IMR-90 (cell line): ENCODE data around the gene MAP1LC3B2. TPM values are rescaled to one million over a fixed set of nuclear protein-coding genes. Genes with fewer than 3 reads are reported as not detected.

Source experiments
- ATAC-seq: fragments of 200-7000 bp; cut with Tn5 transposase; 2 replicates; pipeline ENCODE4 v1.9.1; 2020; ENCODE audit warnings: low read depth, mild to moderate bottlenecking, moderate library complexity
- BruUV-seq: library from RNA; stranded (reverse); fragments of 400-500 nt; replicated peaks from 2 replicates; lab custom pipeline; 2021; lab: Mats Ljungman, UMichigan
- CTCF ChIA-PET: fragments of 300-600 bp; formaldehyde crosslinking; extraction: SDS; loops from one replicate; lab custom pipeline; 2021; ENCODE audit warnings: antibody characterized with exemption; lab: Yijun Ruan, JAX
- POLR2A ChIA-PET: fragments of 300-600 bp; sonication (Branson Sonifier 250); formaldehyde crosslinking; loops from one replicate; lab custom pipeline; 2022; ENCODE audit warnings: antibody characterized with exemption; ENCODE audit not compliant: unreplicated experiment; lab: Charles Lee
- DNase-seq: peaks from one replicate; pipeline ENCODE4 v3.0.0; 2013
- H2AFZ ChIP-seq: replicated peaks from 2 replicates; pipeline ENCODE3; 2013; ENCODE audit warnings: low read length, mild to moderate bottlenecking; ENCODE audit not compliant: poor library complexity
- H2AK5ac ChIP-seq: 2 replicates; pipeline ENCODE4 v1.6.1; 2013; ENCODE audit warnings: low read depth, low read length, inconsistent platforms
- H2AK9ac ChIP-seq: replicated peaks from 2 replicates; pipeline ENCODE3; 2013; ENCODE audit warnings: mild to moderate bottlenecking, low read depth, low read length, moderate library complexity; ENCODE audit not compliant: poor library complexity
- H2BK120ac ChIP-seq: 2 replicates; pipeline ENCODE4 v1.6.1; 2013; ENCODE audit warnings: low read depth, low read length, inconsistent platforms
- H2BK15ac ChIP-seq: 3 replicates; pipeline ENCODE4 v1.6.1; 2013; ENCODE audit warnings: low read depth, low read length, inconsistent platforms
- H2BK20ac ChIP-seq: 2 replicates; pipeline ENCODE4 v1.6.1; 2013; ENCODE audit warnings: low read depth, mild to moderate bottlenecking, inconsistent platforms, low read length, moderate library complexity
- H2BK5ac ChIP-seq: 2 replicates; pipeline ENCODE4 v1.6.1; 2013; ENCODE audit warnings: mild to moderate bottlenecking, low read depth, low read length, inconsistent platforms; ENCODE audit not compliant: poor library complexity, severe bottlenecking
- H3K14ac ChIP-seq: replicated peaks from 2 replicates; pipeline ENCODE4 v1.6.1; 2013; ENCODE audit warnings: low read depth, low read length, inconsistent platforms
- H3K18ac ChIP-seq: 2 replicates; pipeline ENCODE4 v1.6.1; 2013; ENCODE audit warnings: low read depth, low read length, control low read depth
- H3K23ac ChIP-seq: 2 replicates; pipeline ENCODE4 v1.6.1; 2013; ENCODE audit warnings: low read depth, low read length, inconsistent platforms
- H3K27ac ChIP-seq: 2 replicates; pipeline ENCODE4 v1.5.1; 2013; ENCODE audit warnings: mild to moderate bottlenecking, control low read depth, low read length; ENCODE audit not compliant: insufficient read depth
- H3K27me3 ChIP-seq: 2 replicates; pipeline ENCODE4 v1.6.1; 2013; ENCODE audit warnings: low read length; ENCODE audit not compliant: control insufficient read depth, insufficient read depth
- H3K36me3 ChIP-seq: 2 replicates; pipeline ENCODE4 v1.6.1; 2013; ENCODE audit warnings: low read length, mixed read lengths; ENCODE audit not compliant: control insufficient read depth, insufficient read depth
- H3K4ac ChIP-seq: 2 replicates; pipeline ENCODE4 v1.6.1; 2013; ENCODE audit warnings: low read depth, low read length, inconsistent platforms
- H3K4me1 ChIP-seq: 2 replicates; pipeline ENCODE4 v1.6.1; 2013; ENCODE audit warnings: low read length, mixed read lengths; ENCODE audit not compliant: control insufficient read depth, insufficient read depth
- H3K4me2 ChIP-seq: 2 replicates; pipeline ENCODE4 v1.6.1; 2013; ENCODE audit warnings: low read depth, mild to moderate bottlenecking, control low read depth, low read length, moderate library complexity
- H3K4me3 ChIP-seq: 2 replicates; pipeline ENCODE4 v1.5.1; 2013; ENCODE audit warnings: low read depth, mild to moderate bottlenecking, control low read depth, low read length, moderate library complexity; ENCODE audit not compliant: insufficient read depth
- H3K56ac ChIP-seq: 2 replicates; pipeline ENCODE4 v1.6.1; 2013; ENCODE audit warnings: low read length, inconsistent platforms; ENCODE audit not compliant: insufficient read depth; ENCODE audit errors: extremely low read depth
- H3K79me1 ChIP-seq, 2 experiments: 2 replicates each; pipeline ENCODE4 v1.6.1; 2013; ENCODE audit warnings: low read length in 2 of 2, inconsistent platforms in 1 of 2, low read depth in 1 of 2
- H3K9ac ChIP-seq: 2 replicates; pipeline ENCODE4 v1.6.1; 2013; ENCODE audit warnings: low read depth, low read length, control low read depth
- H3K9me1 ChIP-seq: 2 replicates; pipeline ENCODE4 v1.6.1; 2013; ENCODE audit warnings: low read length, inconsistent platforms; ENCODE audit not compliant: insufficient read depth
- H3K9me3 ChIP-seq: 2 replicates; pipeline ENCODE4 v1.6.1; 2013; ENCODE audit warnings: low read length; ENCODE audit not compliant: control insufficient read depth, insufficient read depth
- H4K20me1 ChIP-seq: 2 replicates; pipeline ENCODE4 v1.6.1; 2013; ENCODE audit warnings: low read length, inconsistent platforms; ENCODE audit not compliant: insufficient read depth
- H4K5ac ChIP-seq: 2 replicates; pipeline ENCODE4 v1.6.1; 2013; ENCODE audit warnings: mild to moderate bottlenecking, low read depth, low read length, control low read depth
- H4K8ac ChIP-seq, 2 experiments: 2 replicates each; pipeline ENCODE4 v1.6.1; 2013; ENCODE audit warnings: low read depth in 2 of 2, low read length in 2 of 2, control low read depth in 1 of 2, inconsistent platforms in 1 of 2
- H4K91ac ChIP-seq: 2 replicates; pipeline ENCODE4 v1.6.1; 2013; ENCODE audit warnings: low read depth, low read length, inconsistent platforms; ENCODE audit not compliant: insufficient read depth
- BHLHE40 ChIP-seq: fragments of 150-350 bp; IDR thresholded peaks from 2 replicates; pipeline ENCODE4 v1.6.1; 2016; ENCODE audit warnings: mild to moderate bottlenecking, low read depth, low read length
- CHD1 ChIP-seq: IDR thresholded peaks from 2 replicates; pipeline ENCODE4 v1.6.1; 2012; ENCODE audit warnings: low read depth, low read length, improper control_type of control experiment
- FOS ChIP-seq: fragments of 150-350 bp; IDR thresholded peaks from 2 replicates; pipeline ENCODE4 v1.6.1; 2016; ENCODE audit warnings: low read depth, low read length
- MAFK ChIP-seq: IDR thresholded peaks from 2 replicates; pipeline ENCODE4 v1.6.1; 2012; ENCODE audit warnings: low read depth, low read length, improper control_type of control experiment
- MAZ ChIP-seq: IDR thresholded peaks from 2 replicates; pipeline ENCODE4 v1.6.1; 2012; ENCODE audit warnings: low read depth, mild to moderate bottlenecking, low read length, improper control_type of control experiment, moderate library complexity, borderline replicate concordance
- RAD21 ChIP-seq: IDR thresholded peaks from 2 replicates; pipeline ENCODE4 v1.6.1; 2012; ENCODE audit warnings: low read length, improper control_type of control experiment
- WGBS, 2 experiments: methylation state at CpG; one replicate each; pipeline versions ENCODE4 v1.1.5 to v1.1.7; 2013; ENCODE audit warnings: missing lambda C conversion rate in 2 of 2; ENCODE audit not compliant: insufficient read length in 1 of 2; ENCODE audit errors: extremely low coverage in 2 of 2; 5-methylcytosine and 5-hydroxymethylcytosine counted together
- dilution Hi-C: fragments of 300-500 bp; cut with HindIII; formaldehyde crosslinking; loops from one replicate; pipeline ENCODE4 v1.14.3; 2018; ENCODE audit warnings: low sequenced_read_pairs; ENCODE audit not compliant: unreplicated experiment
- in situ Hi-C: fragments of 300-500 bp; cut with MboI; formaldehyde crosslinking; loops from 3 replicates; pipeline ENCODE4 v1.14.3; 2019; ENCODE audit warnings: low sequenced_read_pairs, inconsistent platforms, mixed read lengths
- intact Hi-C: fragments of 100-400 bp; cut with micrococcal nuclease; formaldehyde crosslinking; loops from 2 replicates; pipeline ENCODE4 v1.10.0; 2022
- polyA plus RNA-seq, 3 experiments: library from polyadenylated mRNA; depleted of rRNA; stranded (reverse); fragments of >200 nt; gene quantifications; 2 replicates each; pipeline ENCODE4 v1.2.3, GENCODE V29; 2012; ENCODE audit warnings: low replicate concordance in 1 of 3
- total RNA-seq: library from RNA; depleted of rRNA; stranded (reverse); fragments of >200 nt; gene quantifications from 2 replicates; pipeline ENCODE4 v1.2.3, GENCODE V29; 2012

The MAP1LC3B2 gene
- total and polyA plus RNA-seq, 2 of the 4 experiments (the other 2 are of a cell fraction): 1.4 TPM; not detected in 1

- Histone ChIP-seq H3K79me1 (no peaks in the 10 kb centered on the region), H4K8ac (peak overlapping the region in 1 of 2 experiments; percentile 76; a peak in 2 of 4 replicates), H2BK120ac (0 out of 2 replicates have a peak overlapping the region, but pooled peaks have one; percentile 20), H2AFZ (peak overlapping the region; percentile 91), H3K4ac (0 out of 2 replicates have a peak overlapping the region, but pooled peaks have one; percentile 7), H3K27ac (no peak overlapping the region; the same call in 1 of the 2 replicates), H3K9ac (peak overlapping the region; percentile 19; the same call in 1 of the 2 replicates), H4K20me1 (no peaks in the 10 kb centered on the region), H3K4me1 (peaks cover 11% of the 10 kb centered on the region), H2BK15ac (peak overlapping the region; percentile 12; the same call in 1 of the 3 replicates), H3K14ac (peak overlapping the region; percentile 65; the same call in 1 of the 2 replicates), H2BK20ac (peak overlapping the region; percentile 21; the same call in 1 of the 2 replicates), H3K36me3 (no peaks in the 10 kb centered on the region), H3K4me3 (peak overlapping the region; percentile 62), H3K4me2 (peak overlapping the region; percentile 94), H3K56ac (no peak overlapping the region), H3K9me1 (peaks cover 8% of the 10 kb centered on the region; the same call in 1 of the 2 replicates), H3K9me3 (no peaks in the 10 kb centered on the region), H3K18ac (peak overlapping the region; percentile 78), H2AK9ac (peak overlapping the region; percentile 8), H2AK5ac (peak overlapping the region; percentile 17; the same call in 1 of the 2 replicates), H3K27me3 (no peaks in the 10 kb centered on the region), H2BK5ac (no peak overlapping the region), H4K91ac (peak overlapping the region; percentile 43), H3K23ac (no peak overlapping the region), H4K5ac (peak overlapping the region; percentile 34)
- ChIA-PET POLR2A (no interaction called here), CTCF (no interaction called here)
- no TSS peak for BruUV-seq
- WGBS, 2 experiments: 4% methylated on average over 8 of the region's 11 CpGs; no CpG with 5 or more reads in 1 of the 2 experiments
- DNase-seq (no peak), ATAC-seq (peak; percentile 1; the same call in 1 of the 2 replicates)
- in situ Hi-C loops: no loop called here
- dilution Hi-C loops: no loop called here
- TF ChIP-seq BHLHE40 (no peak), FOS (no peak), MAZ (no peak), MAFK (no peak), RAD21 (no peak), CHD1 (no peak)
- intact Hi-C loops: loop anchor here (5.0 kb wide), 1 partner anchor 151 kb away; no protein-coding TSS in a partner anchor
Observed at GRCh38 chr12:116532986-116533342, 26.2 kb upstream of the MAP1LC3B2 start.
